Keratinocyte (primary cell): ENCODE measurements around the gene RAD23B. TPM values are rescaled to one million over a fixed set of nuclear protein-coding genes. Genes with fewer than 3 reads are reported as not detected.

Experiments used
- DNase-seq: peaks from one replicate; pipeline ENCODE4 v3.0.0-alpha.2; 2011; ENCODE audit warnings: low read depth, missing footprints, low spot score
- FAIRE-seq: peaks from 2 replicates; lab custom pipeline; 2011; peaks lifted over from hg19 to GRCh38; lab: Jason Lieb, UNC
- H2AFZ ChIP-seq: 2 replicates; pipeline ENCODE4 v1.6.0; 2012; ENCODE audit warnings: low read length, control low read depth, inconsistent platforms; ENCODE audit not compliant: control insufficient read depth
- H3K27ac ChIP-seq: 2 replicates; pipeline ENCODE4 v1.5.1; 2011; ENCODE audit warnings: low read length; ENCODE audit not compliant: control insufficient read depth, insufficient read depth
- H3K27me3 ChIP-seq: 3 replicates; pipeline ENCODE4 v1.6.0; 2011; ENCODE audit warnings: low read length; ENCODE audit not compliant: control insufficient read depth, insufficient read depth; ENCODE audit errors: extremely low read depth
- H3K36me3 ChIP-seq, 2 experiments: 2 replicates in 1 of 2; 3 replicates in 1 of 2; pipeline ENCODE4 v1.5.1; 2011; ENCODE audit warnings: low read length in 2 of 2, mild to moderate bottlenecking in 1 of 2; ENCODE audit not compliant: control insufficient read depth in 2 of 2, insufficient read depth in 2 of 2; ENCODE audit errors: extremely low read depth in 1 of 2
- H3K4me1 ChIP-seq: 3 replicates; pipeline ENCODE4 v1.5.1; 2011; ENCODE audit warnings: low read length; ENCODE audit not compliant: control insufficient read depth, insufficient read depth; ENCODE audit errors: extremely low read depth
- H3K4me2 ChIP-seq: 3 replicates; pipeline ENCODE4 v1.6.0; 2011; ENCODE audit warnings: low read depth, low read length; ENCODE audit not compliant: control insufficient read depth, insufficient read depth; ENCODE audit errors: extremely low read depth
- H3K4me3 ChIP-seq, 3 experiments: fragments of 200-600 bp in 1 of 3; sonication (generic) in 1 of 3; 2 replicates in 2 of 3; 3 replicates in 1 of 3; pipeline ENCODE4 v1.5.1; 2011 to 2016; ENCODE audit warnings: low read length in 3 of 3, mild to moderate bottlenecking in 3 of 3, control low read depth in 2 of 3, inconsistent platforms in 1 of 3, low read depth in 1 of 3, mixed read lengths in 1 of 3, mixed run types in 1 of 3, moderate library complexity in 1 of 3; ENCODE audit not compliant: control insufficient read depth in 2 of 3, insufficient read depth in 2 of 3; ENCODE audit errors: extremely low read depth in 1 of 3
- H3K79me2 ChIP-seq: 2 replicates; pipeline ENCODE4 v1.6.0; 2012; ENCODE audit warnings: low read length; ENCODE audit not compliant: control insufficient read depth, insufficient read depth
- H3K9ac ChIP-seq: 3 replicates; pipeline ENCODE4 v1.6.0; 2011; ENCODE audit warnings: low read length; ENCODE audit not compliant: control insufficient read depth, insufficient read depth; ENCODE audit errors: extremely low read depth
- H3K9me1 ChIP-seq: 3 replicates; pipeline ENCODE4 v1.6.0; 2011; ENCODE audit warnings: low read length; ENCODE audit not compliant: control insufficient read depth, insufficient read depth; ENCODE audit errors: extremely low read depth
- H3K9me3 ChIP-seq: 2 replicates; pipeline ENCODE4 v1.5.1; 2012; ENCODE audit warnings: low read depth, low read length; ENCODE audit not compliant: control insufficient read depth
- H4K20me1 ChIP-seq: 3 replicates; pipeline ENCODE4 v1.6.0; 2011; ENCODE audit warnings: low read length; ENCODE audit not compliant: control insufficient read depth, insufficient read depth; ENCODE audit errors: extremely low read depth
- EZH2 ChIP-seq: IDR thresholded peaks from one replicate; pipeline ENCODE4 v1.6.1; 2012; ENCODE audit warnings: inconsistent platforms, mild to moderate bottlenecking, low read length, moderate library complexity
- dilution Hi-C: fragments of 300-500 bp; cut with MboI; formaldehyde crosslinking; loops from one replicate; pipeline ENCODE4 v1.7.0; 2020; ENCODE audit warnings: low sequenced_read_pairs; ENCODE audit not compliant: extremely low pct_ligation_motif_present
- polyA plus RNA-seq, 5 experiments: library from polyadenylated mRNA; depleted of rRNA in 3 of 5; stranded (reverse) in 3 of 5; stranded (forward) in 1 of 5; unstranded in 1 of 5; fragments of >200 nt; gene quantifications; 1 replicate in 1 of 5; 2 replicates in 3 of 5; 3 replicates in 1 of 5; pipeline versions ENCODE4 v1.2.1 to v1.2.3, GENCODE V29; 2011 to 2012; ENCODE audit warnings: missing spikeins in 2 of 5, low read depth in 1 of 5, low replicate concordance in 1 of 5
- TF ChIP-seq, protein P1 (sequence below), 3 experiments: IDR thresholded peaks in 1 of 3; conservative IDR thresholded peaks in 1 of 3; optimal IDR thresholded peaks in 1 of 3; 2 replicates in 2 of 3; 3 replicates in 1 of 3; pipeline versions ENCODE3 to v1.5.1; 2011; ENCODE audit warnings: low read length in 3 of 3, mild to moderate bottlenecking in 3 of 3, moderate library complexity in 2 of 3, control low read depth in 1 of 3, inconsistent platforms in 1 of 3; ENCODE audit not compliant: insufficient read depth in 2 of 3; ENCODE audit errors: extremely low read depth in 1 of 3

The RAD23B gene
- polyA plus RNA-seq, 1 donor (not counting 4 experiments of a cell fraction or from before 2014, with no cell fraction given): 168 TPM

- no peak overlapping the region for H3K4me3 ChIP-seq
- no peaks in the 10 kb centered on the region for H4K20me1 ChIP-seq
- peaks cover 3% of the 10 kb centered on the region for H3K4me1 ChIP-seq
- H3K9me3 ChIP-seq: no peaks in the 10 kb centered on the region
- H3K36me3 ChIP-seq: no peaks in the 10 kb centered on the region
- no peak for DNase-seq
- TF ChIP-seq, protein P1, sequence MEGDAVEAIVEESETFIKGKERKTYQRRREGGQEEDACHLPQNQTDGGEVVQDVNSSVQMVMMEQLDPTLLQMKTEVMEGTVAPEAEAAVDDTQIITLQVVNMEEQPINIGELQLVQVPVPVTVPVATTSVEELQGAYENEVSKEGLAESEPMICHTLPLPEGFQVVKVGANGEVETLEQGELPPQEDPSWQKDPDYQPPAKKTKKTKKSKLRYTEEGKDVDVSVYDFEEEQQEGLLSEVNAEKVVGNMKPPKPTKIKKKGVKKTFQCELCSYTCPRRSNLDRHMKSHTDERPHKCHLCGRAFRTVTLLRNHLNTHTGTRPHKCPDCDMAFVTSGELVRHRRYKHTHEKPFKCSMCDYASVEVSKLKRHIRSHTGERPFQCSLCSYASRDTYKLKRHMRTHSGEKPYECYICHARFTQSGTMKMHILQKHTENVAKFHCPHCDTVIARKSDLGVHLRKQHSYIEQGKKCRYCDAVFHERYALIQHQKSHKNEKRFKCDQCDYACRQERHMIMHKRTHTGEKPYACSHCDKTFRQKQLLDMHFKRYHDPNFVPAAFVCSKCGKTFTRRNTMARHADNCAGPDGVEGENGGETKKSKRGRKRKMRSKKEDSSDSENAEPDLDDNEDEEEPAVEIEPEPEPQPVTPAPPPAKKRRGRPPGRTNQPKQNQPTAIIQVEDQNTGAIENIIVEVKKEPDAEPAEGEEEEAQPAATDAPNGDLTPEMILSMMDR (optimal IDR thresholded peaks at IDR 0.05 in 1 of 3, IDR thresholded peaks at IDR 0.05 in 1 of 3, conservative IDR thresholded peaks at IDR 0.05 in 1 of 3; ENCODE audit: extremely low read depth in 1 of 3, insufficient read depth in 2 of 3, low read length in 3 of 3): no peak
- no peak for TF ChIP-seq EZH2
- dilution Hi-C loops: no loop called here
- no peaks in the 10 kb centered on the region for H3K27me3 ChIP-seq
- no peak overlapping the region for H3K4me2 ChIP-seq
- H3K9me1 ChIP-seq: no peaks in the 10 kb centered on the region
- no peak overlapping the region for H3K9ac ChIP-seq
- FAIRE-seq: peak; percentile 53
- no peaks in the 10 kb centered on the region for H3K79me2 ChIP-seq
- no peak overlapping the region for H2AFZ ChIP-seq
- H3K27ac ChIP-seq: no peak overlapping the region
These were observed 78.7 kb downstream of the RAD23B start for GRCh38 chr9:107361816-107362215.

DNA sequence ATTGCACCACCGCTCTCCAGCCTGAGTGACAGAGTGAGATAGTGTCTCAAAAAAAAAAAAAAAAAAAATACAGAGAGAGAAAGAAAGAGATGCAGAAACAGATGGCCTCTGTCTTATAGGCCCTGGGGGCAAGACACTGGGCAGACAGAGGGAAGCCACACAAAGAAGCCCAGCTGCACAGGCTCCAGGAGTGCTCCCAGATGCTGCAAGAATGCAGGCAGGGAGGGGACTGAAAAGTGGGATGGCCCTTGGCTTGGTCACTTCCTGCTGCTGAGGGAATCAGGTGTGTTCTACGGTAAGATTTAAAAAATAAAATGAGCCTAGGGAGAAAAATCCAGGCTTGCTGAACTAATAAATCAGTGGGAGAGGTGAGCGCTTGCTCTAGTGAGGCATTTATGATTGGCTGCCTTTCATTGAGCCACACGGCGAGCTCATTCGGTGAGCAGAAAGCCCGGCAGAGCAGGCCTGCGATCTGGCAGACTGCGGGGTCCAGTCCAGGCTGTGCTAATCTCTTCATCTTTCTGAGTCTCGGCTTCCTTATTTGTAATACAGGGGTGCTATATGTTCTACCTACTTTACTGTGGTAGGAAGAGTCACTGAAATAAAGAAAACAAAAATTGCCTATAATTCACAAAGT is 80.6 kb downstream of the RAD23B start:
- Histone ChIP-seq H3K4me1 (peaks cover 3% of the 10 kb centered on the region), H3K36me3 (no peaks in the 10 kb centered on the region), H3K9me1 (no peaks in the 10 kb centered on the region), H3K4me2 (no peak overlapping the region), H3K27me3 (peaks cover under 1% of the 10 kb centered on the region), H3K9ac (no peak overlapping the region), H3K79me2 (no peaks in the 10 kb centered on the region), H3K27ac (no peak overlapping the region), H3K9me3 (no peaks in the 10 kb centered on the region), H2AFZ (peak overlapping the region; percentile 13), H3K4me3 (no peak overlapping the region), H4K20me1 (no peaks in the 10 kb centered on the region)
- FAIRE-seq (peak; percentile 29), DNase-seq (peak; percentile 54)
- TF ChIP-seq EZH2: no peak
- TF ChIP-seq, protein P1 (optimal IDR thresholded peaks at IDR 0.05 in 1 of 3, IDR thresholded peaks at IDR 0.05 in 1 of 3, conservative IDR thresholded peaks at IDR 0.05 in 1 of 3; ENCODE audit: extremely low read depth in 1 of 3, insufficient read depth in 2 of 3, low read length in 3 of 3): no peak
- dilution Hi-C loops: no loop called here
